Osteoblast (primary cell): Measurements from ENCODE around the gene COL27A1. TPM values are rescaled to one million over a fixed set of nuclear protein-coding genes. Genes with fewer than 3 reads are reported as not detected.

Experiments used
- DNase-seq: peaks from one replicate; pipeline ENCODE4 v3.0.0; 2011; ENCODE audit warnings: low spot score, mixed read lengths; ENCODE audit not compliant: insufficient read length; ENCODE audit errors: missing footprints
- H2AFZ ChIP-seq: 2 replicates; pipeline ENCODE4 v1.6.0; 2011; ENCODE audit warnings: mild to moderate bottlenecking, low read length
- H3K27ac ChIP-seq: 2 replicates; pipeline ENCODE4 v1.5.1; 2011; ENCODE audit warnings: mild to moderate bottlenecking, low read depth, low read length, moderate library complexity
- H3K27me3 ChIP-seq: 2 replicates; pipeline ENCODE4 v1.6.0; 2012; ENCODE audit warnings: mild to moderate bottlenecking, control low read depth, inconsistent platforms, low read length, moderate library complexity; ENCODE audit not compliant: insufficient read depth
- H3K36me3 ChIP-seq: 2 replicates; pipeline ENCODE4 v1.5.1; 2011; ENCODE audit warnings: mild to moderate bottlenecking, low read length, control low read depth, moderate library complexity; ENCODE audit not compliant: insufficient read depth
- H3K4me1 ChIP-seq: 2 replicates; pipeline ENCODE4 v1.5.1; 2011; ENCODE audit warnings: mild to moderate bottlenecking, low read length, control low read depth, moderate library complexity; ENCODE audit not compliant: insufficient read depth
- H3K4me2 ChIP-seq: 2 replicates; pipeline ENCODE4 v1.6.0; 2011; ENCODE audit warnings: mild to moderate bottlenecking, low read length; ENCODE audit not compliant: insufficient read depth
- H3K4me3 ChIP-seq: fragments of 200-600 bp; sonication (generic); 3 replicates; pipeline ENCODE4 v1.5.1; 2012; ENCODE audit warnings: mild to moderate bottlenecking, low read length, inconsistent platforms; ENCODE audit not compliant: insufficient read depth
- H3K79me2 ChIP-seq: 2 replicates; pipeline ENCODE4 v1.6.0; 2012; ENCODE audit warnings: mild to moderate bottlenecking, low read length, control low read depth, inconsistent platforms; ENCODE audit not compliant: insufficient read depth
- H3K9me3 ChIP-seq: 2 replicates; pipeline ENCODE4 v1.5.1; 2011; ENCODE audit warnings: low read depth, low read length, control low read depth
- H4K20me1 ChIP-seq: 2 replicates; pipeline ENCODE4 v1.6.0; 2012; ENCODE audit warnings: mild to moderate bottlenecking, low read length, control low read depth; ENCODE audit not compliant: insufficient read depth
- total RNA-seq: library from RNA; depleted of rRNA; stranded (reverse); fragments of >200 nt; gene quantifications from 2 replicates; pipeline ENCODE4 v1.2.3, GENCODE V29; 2012
- TF ChIP-seq, protein P1 (sequence below): IDR thresholded peaks from 2 replicates; pipeline ENCODE4 v1.5.1; 2011; ENCODE audit warnings: mild to moderate bottlenecking, low read depth, low read length, moderate library complexity; ENCODE audit errors: extremely low read depth

The COL27A1 gene
- total RNA-seq, 1 donor: 10.1 TPM

DNA sequence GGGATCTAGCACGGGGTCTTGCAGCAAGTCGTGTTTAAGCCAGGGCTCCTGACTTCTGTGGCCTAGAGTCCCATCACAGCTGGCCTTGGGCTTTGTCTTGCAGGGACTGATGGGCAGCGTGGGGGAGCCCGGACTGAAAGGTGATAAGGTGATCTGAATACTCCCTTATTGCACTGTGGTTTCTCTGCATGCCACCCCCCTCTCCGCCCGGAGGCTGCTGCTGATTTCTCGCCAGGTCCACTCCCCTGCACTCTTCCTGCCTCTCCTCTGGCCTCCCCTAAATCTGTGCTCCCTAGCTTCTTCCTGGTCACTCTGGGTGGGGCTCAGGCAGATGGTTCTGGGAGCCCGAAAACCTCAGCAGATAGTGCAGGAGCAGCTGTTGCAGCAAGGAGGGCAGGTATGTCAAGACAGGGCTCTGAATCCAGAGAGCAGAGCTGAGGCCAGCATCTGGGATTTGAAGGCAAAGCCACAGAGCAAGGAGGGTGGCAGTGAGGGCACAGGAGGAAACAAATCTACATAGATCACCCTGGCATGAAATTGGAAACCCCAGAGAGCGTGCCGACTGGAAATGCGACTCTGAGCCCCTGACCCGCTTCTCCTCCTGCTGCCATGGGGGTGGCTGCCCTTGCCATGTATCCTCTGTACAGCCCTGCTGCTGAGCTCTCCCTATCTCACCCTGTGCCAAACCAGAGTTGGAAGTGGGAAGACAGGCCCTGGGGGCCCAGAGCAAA lies 76.5 kb downstream of the COL27A1 start:
- DNase-seq: no peak
- no peaks in the 10 kb centered on the region for H3K4me1 ChIP-seq
- H3K27me3 ChIP-seq: no peaks in the 10 kb centered on the region
- H3K36me3 ChIP-seq: no peaks in the 10 kb centered on the region
- no peak overlapping the region for H3K4me2 ChIP-seq
- TF ChIP-seq, protein P1, sequence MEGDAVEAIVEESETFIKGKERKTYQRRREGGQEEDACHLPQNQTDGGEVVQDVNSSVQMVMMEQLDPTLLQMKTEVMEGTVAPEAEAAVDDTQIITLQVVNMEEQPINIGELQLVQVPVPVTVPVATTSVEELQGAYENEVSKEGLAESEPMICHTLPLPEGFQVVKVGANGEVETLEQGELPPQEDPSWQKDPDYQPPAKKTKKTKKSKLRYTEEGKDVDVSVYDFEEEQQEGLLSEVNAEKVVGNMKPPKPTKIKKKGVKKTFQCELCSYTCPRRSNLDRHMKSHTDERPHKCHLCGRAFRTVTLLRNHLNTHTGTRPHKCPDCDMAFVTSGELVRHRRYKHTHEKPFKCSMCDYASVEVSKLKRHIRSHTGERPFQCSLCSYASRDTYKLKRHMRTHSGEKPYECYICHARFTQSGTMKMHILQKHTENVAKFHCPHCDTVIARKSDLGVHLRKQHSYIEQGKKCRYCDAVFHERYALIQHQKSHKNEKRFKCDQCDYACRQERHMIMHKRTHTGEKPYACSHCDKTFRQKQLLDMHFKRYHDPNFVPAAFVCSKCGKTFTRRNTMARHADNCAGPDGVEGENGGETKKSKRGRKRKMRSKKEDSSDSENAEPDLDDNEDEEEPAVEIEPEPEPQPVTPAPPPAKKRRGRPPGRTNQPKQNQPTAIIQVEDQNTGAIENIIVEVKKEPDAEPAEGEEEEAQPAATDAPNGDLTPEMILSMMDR: no peak
- no peak overlapping the region for H3K4me3 ChIP-seq
- no peak overlapping the region for H2AFZ ChIP-seq
- H3K79me2 ChIP-seq: no peaks in the 10 kb centered on the region
- H3K27ac ChIP-seq: no peak overlapping the region
- no peaks in the 10 kb centered on the region for H3K9me3 ChIP-seq
- no peaks in the 10 kb centered on the region for H4K20me1 ChIP-seq

DNA sequence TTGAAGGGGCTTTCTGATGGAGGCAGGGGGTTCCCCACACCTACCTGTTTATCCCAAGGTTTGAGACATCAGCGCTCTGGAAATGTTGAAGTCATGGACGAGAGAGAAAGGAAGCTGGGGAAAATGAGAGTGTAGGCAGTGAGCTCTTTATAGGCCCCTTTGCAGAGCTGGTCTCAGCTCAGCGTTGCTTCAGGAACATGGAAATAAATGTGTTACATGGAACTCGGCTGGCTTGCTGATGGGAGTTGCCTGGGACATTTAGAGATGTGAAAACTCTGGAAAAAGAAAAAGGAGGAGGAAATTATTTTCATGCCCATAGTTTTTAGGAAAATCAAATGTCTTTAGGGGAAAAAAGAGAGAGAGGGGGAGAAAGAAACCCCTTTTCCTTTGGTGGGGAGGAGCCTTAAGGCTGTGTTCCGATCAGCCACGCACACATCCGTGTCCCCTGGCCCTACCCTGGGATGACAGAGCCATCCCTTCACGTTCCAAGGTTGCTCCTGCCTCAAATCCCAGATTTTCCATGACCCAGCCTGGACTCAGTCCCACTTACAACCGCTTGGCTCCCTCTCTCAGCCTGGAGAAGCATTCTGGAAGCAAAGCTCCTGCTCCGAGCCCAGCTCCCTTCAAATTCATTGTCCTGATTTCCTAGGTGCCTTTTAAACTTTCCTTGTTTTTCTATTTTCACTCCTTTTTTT lies 78.3 kb downstream of the COL27A1 start:
- H4K20me1 ChIP-seq: peaks cover 8% of the 10 kb centered on the region
- no peak for DNase-seq
- H3K27ac ChIP-seq: no peak overlapping the region
- H2AFZ ChIP-seq: no peak overlapping the region
- no peaks in the 10 kb centered on the region for H3K27me3 ChIP-seq
- H3K4me2 ChIP-seq: no peak overlapping the region
- H3K79me2 ChIP-seq: no peaks in the 10 kb centered on the region
- H3K4me3 ChIP-seq: no peak overlapping the region
- H3K36me3 ChIP-seq: no peaks in the 10 kb centered on the region
- no peaks in the 10 kb centered on the region for H3K9me3 ChIP-seq
- peaks cover 13% of the 10 kb centered on the region for H3K4me1 ChIP-seq
- TF ChIP-seq, protein P1: no peak

DNA sequence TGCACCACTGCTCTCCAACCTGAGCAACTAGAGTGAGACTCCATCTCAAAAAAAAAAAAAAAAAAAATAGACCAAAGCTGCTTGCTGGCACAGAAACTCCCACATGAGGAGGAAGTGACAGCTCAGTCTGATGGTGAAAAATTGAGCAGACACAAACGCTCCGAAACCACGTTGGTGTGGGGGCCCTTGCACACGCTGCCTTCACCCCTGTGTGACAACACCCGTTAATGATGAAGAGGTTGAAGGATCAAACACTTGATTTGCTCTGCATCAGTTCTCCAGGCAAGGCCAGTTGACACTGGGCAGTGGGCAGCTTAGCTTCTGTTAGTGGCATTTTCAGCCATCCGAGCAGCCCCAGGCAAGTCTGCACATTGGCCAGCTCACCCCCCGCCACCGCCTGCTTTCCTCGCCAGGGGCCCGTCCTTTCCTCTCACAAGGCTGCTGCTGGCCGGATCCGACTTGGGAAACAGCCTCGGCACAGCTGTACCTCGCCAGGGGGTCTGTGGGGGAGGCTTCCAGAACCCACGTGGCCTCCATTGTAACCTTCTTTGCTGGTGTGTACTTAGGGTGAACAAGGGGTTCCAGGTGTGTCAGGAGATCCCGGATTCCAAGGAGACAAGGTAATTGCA lies 79.8 kb downstream of the COL27A1 start:
- Histone ChIP-seq H3K79me2 (no peaks in the 10 kb centered on the region), H2AFZ (no peak overlapping the region), H3K4me3 (no peak overlapping the region), H3K4me1 (peaks cover 22% of the 10 kb centered on the region), H3K27me3 (no peaks in the 10 kb centered on the region), H3K4me2 (no peak overlapping the region), H3K9me3 (no peaks in the 10 kb centered on the region), H3K36me3 (no peaks in the 10 kb centered on the region), H3K27ac (no peak overlapping the region), H4K20me1 (peaks cover 8% of the 10 kb centered on the region)
- no peak for DNase-seq
- TF ChIP-seq, protein P1: no peak
